HAP-1 (cell line): ENCODE measurements around the gene EIF3D.

Source experiments
- DNase-seq, 2 experiments: peaks; one replicate each; pipeline ENCODE4 v3.0.0-alpha.2; 2016 to 2020; ENCODE audit warnings: low spot score in 2 of 2
- H3K27me3 ChIP-seq: fragments of 250-450 bp; sonication (Bioruptor Pico); 2 replicates; pipeline ENCODE4 v1.5.1; 2020; ENCODE audit warnings: low read depth, mild to moderate bottlenecking, moderate library complexity
- H3K36me3 ChIP-seq: fragments of 250-450 bp; sonication (Bioruptor Pico); replicated peaks from 2 replicates; pipeline ENCODE4 v1.5.1; 2020; ENCODE audit warnings: mild to moderate bottlenecking
- H3K4me1 ChIP-seq: fragments of 250-450 bp; sonication (Bioruptor Pico); 2 replicates; pipeline ENCODE4 v1.5.1; 2020; ENCODE audit warnings: mild to moderate bottlenecking
- H3K4me3 ChIP-seq: fragments of 250-450 bp; sonication (Bioruptor Pico); 2 replicates; pipeline ENCODE4 v1.5.1; 2020; ENCODE audit warnings: mild to moderate bottlenecking, moderate library complexity
- H3K9me3 ChIP-seq: fragments of 250-450 bp; sonication (Bioruptor Pico); 2 replicates; pipeline ENCODE4 v1.5.1; 2020; ENCODE audit warnings: mild to moderate bottlenecking, moderate library complexity
- in situ Hi-C: fragments of 300-500 bp; cut with MboI; formaldehyde crosslinking; loops from 3 replicates; pipeline ENCODE4 v1.14.3; 2020; ENCODE audit warnings: low sequenced_read_pairs, inconsistent platforms, mixed read lengths

EIF3D gene

DNA sequence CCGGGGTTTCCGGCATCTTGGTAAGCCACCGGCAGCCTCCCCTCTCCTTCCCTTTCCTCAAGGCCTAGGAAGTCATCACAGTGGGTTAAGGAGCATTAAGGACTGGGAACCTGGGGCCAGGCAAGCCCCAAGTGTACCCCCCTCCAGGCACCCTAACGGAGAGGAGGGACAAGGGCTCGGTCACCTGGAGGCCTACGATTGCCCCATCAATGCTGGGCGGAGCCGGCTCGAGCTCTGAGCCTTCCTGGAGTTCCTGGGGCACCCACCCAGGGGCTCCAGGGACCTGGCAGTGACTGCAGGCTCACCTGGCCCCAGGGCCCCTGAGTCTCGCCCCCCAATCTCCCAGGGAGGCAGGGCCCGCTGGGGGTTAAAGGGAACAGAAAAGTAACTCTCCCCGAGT is 34.5 kb upstream of the EIF3D start:
- peaks cover 3% of the 10 kb centered on the region; the same call in 1 of the 2 replicates for H3K27me3 ChIP-seq
- in situ Hi-C loops, result no loop called here
- DNase-seq, result no peak
- H3K9me3 ChIP-seq, result no peaks in the 10 kb centered on the region
- no peaks in the 10 kb centered on the region for H3K4me1 ChIP-seq
- H3K4me3 ChIP-seq, result no peak overlapping the region
- H3K36me3 ChIP-seq, result no peaks in the 10 kb centered on the region

DNA sequence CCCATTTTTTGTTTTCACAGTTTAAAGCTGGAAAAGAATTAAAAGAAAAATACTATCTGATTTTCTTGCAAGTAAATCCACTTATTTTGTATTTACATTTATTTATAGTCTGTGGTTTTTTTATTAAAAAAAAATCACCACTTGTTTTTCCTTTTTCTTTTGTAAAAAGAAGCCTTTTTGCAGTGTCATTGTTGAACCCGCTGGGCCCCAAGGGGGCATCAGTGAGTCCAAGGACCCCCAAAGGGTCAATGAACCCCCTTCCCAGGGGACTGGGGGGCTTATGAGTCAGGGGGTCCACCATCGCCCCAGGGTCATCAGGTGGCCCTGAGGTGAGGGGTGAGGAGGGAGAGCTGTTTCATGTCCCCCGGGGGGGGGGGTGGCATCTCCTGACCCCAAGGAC is 34.0 kb upstream of the EIF3D start:
- in situ Hi-C loops, result no loop called here

GRCh38 chr22:36562261-36562835 is 33.4 kb upstream of the EIF3D start:
- Histone ChIP-seq H3K36me3 (no peaks in the 10 kb centered on the region), H3K4me3 (no peak overlapping the region), H3K27me3 (peaks cover 3% of the 10 kb centered on the region; the same call in 1 of the 2 replicates), H3K9me3 (no peaks in the 10 kb centered on the region), H3K4me1 (no peaks in the 10 kb centered on the region)
- DNase-seq, result no peak
- in situ Hi-C loops, result no loop called here

More for the DNA sequence above, 34.0 kb upstream of the EIF3D start:
- Histone ChIP-seq H3K4me1 (no peaks in the 10 kb centered on the region), H3K9me3 (no peaks in the 10 kb centered on the region), H3K4me3 (no peak overlapping the region), H3K27me3 (peaks cover 3% of the 10 kb centered on the region; the same call in 1 of the 2 replicates), H3K36me3 (no peaks in the 10 kb centered on the region)
- DNase-seq, result no peak

GRCh38 chr22:36561291-36561811 is 32.4 kb upstream of the EIF3D start:
- in situ Hi-C loops, result no loop called here
- DNase-seq, result no peak
- Histone ChIP-seq H3K9me3 (no peaks in the 10 kb centered on the region), H3K36me3 (no peaks in the 10 kb centered on the region), H3K4me3 (no peak overlapping the region), H3K4me1 (no peaks in the 10 kb centered on the region), H3K27me3 (peaks cover 5% of the 10 kb centered on the region; the same call in 1 of the 2 replicates)

DNA sequence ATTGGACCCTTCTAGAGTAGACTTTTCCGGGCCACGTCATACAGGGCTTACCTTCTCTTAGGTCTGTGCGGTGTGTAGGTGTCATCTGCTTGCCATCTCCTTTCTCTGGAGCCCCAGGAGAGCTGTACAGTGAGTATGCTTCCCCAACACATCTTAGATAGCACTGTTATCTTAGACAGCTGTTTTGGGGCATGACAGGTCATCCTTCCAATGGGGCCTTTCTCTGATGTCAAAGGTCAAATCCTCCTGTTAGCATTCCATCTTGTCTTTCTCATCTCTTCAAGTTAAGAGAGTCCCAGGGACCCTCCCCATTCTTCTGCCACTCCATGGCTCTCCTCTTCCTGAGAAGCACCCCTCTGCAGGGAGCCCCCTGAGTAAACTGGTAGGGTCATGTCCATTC is 31.0 kb upstream of the EIF3D start:
- peaks cover 7% of the 10 kb centered on the region; the same call in 1 of the 2 replicates for H3K27me3 ChIP-seq
- no peak for DNase-seq
- H3K4me3 ChIP-seq, result no peak overlapping the region
- H3K9me3 ChIP-seq, result no peaks in the 10 kb centered on the region
- no peaks in the 10 kb centered on the region for H3K36me3 ChIP-seq
- in situ Hi-C loops, result no loop called here
- no peaks in the 10 kb centered on the region for H3K4me1 ChIP-seq

DNA sequence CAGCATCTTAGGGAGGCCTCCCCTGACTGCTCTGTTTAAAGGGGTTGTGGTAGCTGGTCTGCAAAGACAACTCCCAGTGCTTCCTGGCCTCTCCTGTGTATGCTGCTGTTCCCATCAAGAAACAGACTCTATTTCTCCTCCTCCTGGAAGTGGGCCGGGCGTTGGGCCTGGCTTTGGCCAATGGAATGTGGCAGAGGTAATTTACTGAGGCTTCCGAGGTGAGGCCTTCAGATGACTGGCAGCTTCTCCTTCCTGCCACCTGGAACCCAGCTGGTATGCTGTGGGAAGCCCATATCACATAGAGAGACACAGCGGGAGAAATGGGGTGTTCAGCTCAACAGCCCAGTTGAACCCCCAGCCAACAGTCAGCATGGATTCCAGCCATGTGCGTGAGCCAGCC is 25.1 kb upstream of the EIF3D start:
- in situ Hi-C loops, result no loop called here
- peaks cover 10% of the 10 kb centered on the region for H3K27me3 ChIP-seq
- no peaks in the 10 kb centered on the region for H3K4me1 ChIP-seq
- H3K9me3 ChIP-seq, result no peaks in the 10 kb centered on the region
- H3K36me3 ChIP-seq, result no peaks in the 10 kb centered on the region
- no peak overlapping the region for H3K4me3 ChIP-seq
- no peak for DNase-seq

DNA sequence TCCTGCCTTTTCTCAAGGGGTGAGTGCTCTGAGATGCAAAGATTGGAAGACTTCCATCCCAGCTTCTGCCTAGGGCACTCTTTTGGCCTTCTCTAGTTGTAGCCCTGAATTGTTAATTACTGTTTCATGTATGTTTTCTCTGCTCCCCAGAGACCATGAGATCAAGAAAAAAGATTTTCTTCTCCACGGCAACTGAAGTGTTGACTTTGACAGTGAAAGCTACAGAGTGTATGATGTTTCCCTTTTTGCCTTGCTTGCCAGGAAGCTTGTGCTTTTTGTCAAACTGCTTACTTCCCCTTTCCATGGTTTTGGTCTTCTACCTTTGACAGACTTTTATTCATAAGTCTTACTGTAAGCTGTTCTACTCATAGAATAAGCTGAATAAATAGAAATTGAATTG is 23.3 kb upstream of the EIF3D start:
- no peak for DNase-seq
- Histone ChIP-seq H3K36me3 (no peaks in the 10 kb centered on the region), H3K9me3 (no peaks in the 10 kb centered on the region), H3K4me1 (no peaks in the 10 kb centered on the region), H3K27me3 (peaks cover 10% of the 10 kb centered on the region), H3K4me3 (no peak overlapping the region)
- in situ Hi-C loops, result no loop called here

DNA sequence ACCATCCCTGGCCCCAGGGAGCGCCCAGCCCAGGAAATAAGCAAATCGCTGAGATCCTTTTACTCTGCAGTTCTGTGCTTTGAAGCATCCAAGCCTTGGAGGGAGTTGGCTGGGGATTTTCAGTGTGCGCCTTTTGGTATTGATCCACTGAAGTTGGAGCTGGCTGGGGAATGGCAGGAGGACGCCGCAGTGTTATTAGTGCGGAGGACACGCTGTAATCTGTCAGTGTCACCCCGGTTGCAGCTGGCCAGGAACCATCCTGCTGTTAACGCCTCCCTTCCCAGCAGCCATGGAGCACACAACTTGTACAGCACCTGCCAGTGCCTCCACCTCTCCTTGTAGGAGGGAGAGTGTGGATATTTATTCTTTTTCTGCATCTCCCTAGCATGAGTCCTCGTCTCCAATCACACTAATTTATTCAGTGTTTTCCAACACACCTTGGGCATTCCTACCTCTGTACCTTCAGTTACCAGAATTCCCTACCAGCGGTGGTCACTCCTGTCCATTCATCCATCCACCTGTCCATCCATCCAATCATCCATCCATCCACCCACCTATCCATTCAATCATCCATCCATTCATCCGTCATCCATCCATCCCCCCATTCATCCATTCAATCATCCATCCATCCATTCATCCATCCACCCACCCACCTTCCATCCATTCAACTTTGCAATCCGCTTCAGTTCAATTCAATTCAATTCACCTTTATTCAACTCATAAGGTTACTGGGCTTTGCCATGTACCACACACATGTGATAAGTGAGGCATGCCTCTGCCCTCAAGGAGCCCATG is 21.9 kb upstream of the EIF3D start:
- H3K36me3 ChIP-seq, result no peaks in the 10 kb centered on the region
- no peaks in the 10 kb centered on the region for H3K9me3 ChIP-seq
- DNase-seq, result no peak
- peaks cover 3% of the 10 kb centered on the region for H3K4me1 ChIP-seq
- H3K4me3 ChIP-seq, result no peak overlapping the region
- in situ Hi-C loops, result no loop called here
- H3K27me3 ChIP-seq, result peaks cover 5% of the 10 kb centered on the region; the same call in 1 of the 2 replicates

- H3K36me3 ChIP-seq, result no peaks in the 10 kb centered on the region
- no peak for DNase-seq
- in situ Hi-C loops, result loop anchor here (5.0 kb wide), 1 partner anchor 308 kb away; no protein-coding TSS in a partner anchor
These were observed 20.1 kb upstream of the EIF3D start for GRCh38 chr22:36549033-36549432.

GRCh38 chr22:36548606-36549005 is 19.6 kb upstream of the EIF3D start:
- peaks cover 4% of the 10 kb centered on the region for H3K4me1 ChIP-seq
- in situ Hi-C loops, result loop anchor here (5.0 kb wide), 1 partner anchor 309 kb away; no protein-coding TSS in a partner anchor
- DNase-seq, result no peak
- no peaks in the 10 kb centered on the region for H3K36me3 ChIP-seq
- no peak overlapping the region for H3K4me3 ChIP-seq
- peaks cover 3% of the 10 kb centered on the region; the same call in 1 of the 2 replicates for H3K27me3 ChIP-seq
- H3K9me3 ChIP-seq, result no peaks in the 10 kb centered on the region

More at GRCh38 chr22:36549033-36549432, 20.1 kb upstream of the EIF3D start:
- Histone ChIP-seq H3K27me3 (peaks cover 3% of the 10 kb centered on the region; the same call in 1 of the 2 replicates), H3K9me3 (no peaks in the 10 kb centered on the region), H3K4me1 (peaks cover 4% of the 10 kb centered on the region), H3K4me3 (no peak overlapping the region)

DNA sequence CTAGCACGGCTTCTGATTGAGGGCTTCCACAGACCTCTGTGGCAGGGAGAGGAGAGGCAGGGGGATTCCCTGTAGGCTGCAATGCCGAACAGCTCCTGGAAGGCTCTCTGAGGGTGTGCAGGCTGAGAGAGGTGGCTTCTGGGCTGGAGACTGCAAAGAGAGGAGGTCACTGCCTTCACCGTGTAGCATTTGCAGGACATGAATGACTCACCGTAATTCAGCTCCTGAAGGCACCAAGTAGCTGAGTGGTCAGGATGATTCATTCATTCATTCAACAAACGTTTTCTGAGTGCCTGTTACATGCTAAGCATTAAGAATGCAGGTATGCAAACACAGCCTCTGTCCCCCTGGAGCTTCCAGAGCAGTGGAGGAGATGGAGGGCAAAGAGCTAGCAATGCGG is 18.0 kb upstream of the EIF3D start:
- H3K27me3 ChIP-seq, result peaks cover 3% of the 10 kb centered on the region; the same call in 1 of the 2 replicates
- peaks cover 4% of the 10 kb centered on the region for H3K4me1 ChIP-seq
- in situ Hi-C loops, result loop anchor here (5.0 kb wide), 1 partner anchor 310 kb away; no protein-coding TSS in a partner anchor
- no peaks in the 10 kb centered on the region for H3K9me3 ChIP-seq
- no peaks in the 10 kb centered on the region for H3K36me3 ChIP-seq
- no peak overlapping the region for H3K4me3 ChIP-seq
- no peak for DNase-seq

- Histone ChIP-seq H3K27me3 (peaks cover under 1% of the 10 kb centered on the region; the same call in 1 of the 2 replicates), H3K36me3 (no peaks in the 10 kb centered on the region), H3K4me3 (no peak overlapping the region), H3K4me1 (peaks cover 4% of the 10 kb centered on the region), H3K9me3 (no peaks in the 10 kb centered on the region)
- DNase-seq, result peak; percentile 67 to 81
- in situ Hi-C loops, result loop anchor here (5.0 kb wide), 1 partner anchor 311 kb away; no protein-coding TSS in a partner anchor
These were observed 17.3 kb upstream of the EIF3D start for GRCh38 chr22:36546092-36546804.

DNA sequence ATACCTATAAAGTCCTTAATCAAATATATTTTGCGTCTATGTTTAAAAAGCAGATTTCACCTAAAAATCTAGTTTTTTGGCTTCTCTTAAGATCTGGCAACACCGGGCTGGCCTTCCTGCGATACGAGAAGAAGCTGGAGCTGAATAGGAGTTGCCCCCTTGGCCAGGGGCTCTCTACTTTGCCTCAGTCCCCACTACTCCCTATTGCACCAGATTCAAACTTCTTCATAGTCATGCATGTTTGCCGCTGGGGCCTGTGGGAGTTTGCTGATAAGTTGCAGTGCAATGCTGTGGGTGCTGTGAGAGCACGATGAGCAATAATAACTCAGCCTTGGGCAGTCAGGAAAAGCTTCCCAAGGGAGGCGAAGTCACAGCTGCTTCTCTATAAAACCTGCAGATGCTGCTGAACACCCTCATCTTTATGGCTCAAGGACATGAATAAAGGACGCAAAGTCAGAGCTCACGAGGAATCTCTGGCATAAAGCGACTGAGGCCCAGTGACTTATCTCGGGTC is 15.2 kb upstream of the EIF3D start:
- Histone ChIP-seq H3K4me1 (peaks cover 4% of the 10 kb centered on the region), H3K9me3 (no peaks in the 10 kb centered on the region), H3K27me3 (no peaks in the 10 kb centered on the region), H3K36me3 (no peaks in the 10 kb centered on the region), H3K4me3 (no peak overlapping the region)
- in situ Hi-C loops, result no loop called here
- DNase-seq, result no peak
